ENCODE results near the gene SPAG16.

SPAG16 gene

GRCh38 chr2:214184461-214184860 lies 900.2 kb downstream of the SPAG16 start:
- H4K20me1 ChIP-seq (ENCODE audit: insufficient read depth, low read length, poor library complexity, severe bottlenecking), result no peaks in the 10 kb centered on the region
- H3F3A ChIP-seq (ENCODE audit: low read depth), result no peaks in the 10 kb centered on the region
- TF ChIP-seq EZH2phosphoT487 (IDR thresholded peaks at IDR 0.05; ENCODE audit: borderline replicate concordance) (no peak), CTCF (conservative IDR thresholded peaks at IDR 0.05; ENCODE audit: low read length) (no peak)
- H2AFZ ChIP-seq (ENCODE audit: low read length), result no peak overlapping the region
- H3K9me3 ChIP-seq (ENCODE audit: insufficient read depth, low read depth, low read length), result no peaks in the 10 kb centered on the region
- no peaks in the 10 kb centered on the region for H3K4me1 ChIP-seq (ENCODE audit: insufficient read depth, low read length, poor library complexity, severe bottlenecking)
- H3K9me2 ChIP-seq (replicated peaks; ENCODE audit: low read depth, low read length), result no peaks in the 10 kb centered on the region
- H3K4me3 ChIP-seq (ENCODE audit: low read length, poor library complexity, severe bottlenecking), result no peak overlapping the region
- no peak overlapping the region for H3K4me2 ChIP-seq (ENCODE audit: low read depth, low read length, poor library complexity, severe bottlenecking)
- H3K9ac ChIP-seq (ENCODE audit: low read depth, low read length, poor library complexity, severe bottlenecking), result no peak overlapping the region
- H3K27me3 ChIP-seq (ENCODE audit: insufficient read depth, low read length, poor library complexity, severe bottlenecking), result no peaks in the 10 kb centered on the region
- H3K79me2 ChIP-seq (ENCODE audit: insufficient read depth, low read length), result no peaks in the 10 kb centered on the region
- H3K36me3 ChIP-seq (ENCODE audit: insufficient read depth, low read length), result no peaks in the 10 kb centered on the region

- H3K79me2 ChIP-seq (ENCODE audit: insufficient read depth, low read length), result no peaks in the 10 kb centered on the region
- no peak overlapping the region for H2AFZ ChIP-seq (ENCODE audit: low read length)
- H3K9me3 ChIP-seq (ENCODE audit: insufficient read depth, low read depth, low read length), result no peaks in the 10 kb centered on the region
- H3K36me3 ChIP-seq (ENCODE audit: insufficient read depth, low read length), result no peaks in the 10 kb centered on the region
- H3K9ac ChIP-seq (ENCODE audit: low read depth, low read length, poor library complexity, severe bottlenecking), result no peak overlapping the region
- H3F3A ChIP-seq (ENCODE audit: low read depth), result no peaks in the 10 kb centered on the region
- no peaks in the 10 kb centered on the region for H4K20me1 ChIP-seq (ENCODE audit: insufficient read depth, low read length, poor library complexity, severe bottlenecking)
- H3K9me2 ChIP-seq (replicated peaks; ENCODE audit: low read depth, low read length), result no peaks in the 10 kb centered on the region
- no peaks in the 10 kb centered on the region for H3K27me3 ChIP-seq (ENCODE audit: insufficient read depth, low read length, poor library complexity, severe bottlenecking)
- no peak overlapping the region for H3K4me2 ChIP-seq (ENCODE audit: low read depth, low read length, poor library complexity, severe bottlenecking)
- no peak overlapping the region for H3K4me3 ChIP-seq (ENCODE audit: low read length, poor library complexity, severe bottlenecking)
- H3K4me1 ChIP-seq (ENCODE audit: insufficient read depth, low read length, poor library complexity, severe bottlenecking), result no peaks in the 10 kb centered on the region
- no peak for TF ChIP-seq EZH2phosphoT487 (IDR thresholded peaks at IDR 0.05; ENCODE audit: borderline replicate concordance)
- no peak for TF ChIP-seq CTCF (conservative IDR thresholded peaks at IDR 0.05; ENCODE audit: low read length)
Measured at GRCh38 chr2:214185546-214185945, 901.3 kb downstream of the SPAG16 start.

- H3K9ac ChIP-seq (ENCODE audit: low read depth, low read length, poor library complexity, severe bottlenecking), result no peak overlapping the region
- H3K27me3 ChIP-seq (ENCODE audit: insufficient read depth, low read length, poor library complexity, severe bottlenecking), result no peaks in the 10 kb centered on the region
- no peaks in the 10 kb centered on the region for H3K9me3 ChIP-seq (ENCODE audit: insufficient read depth, low read depth, low read length)
- no peaks in the 10 kb centered on the region for H3K79me2 ChIP-seq (ENCODE audit: insufficient read depth, low read length)
- no peak overlapping the region for H3K4me2 ChIP-seq (ENCODE audit: low read depth, low read length, poor library complexity, severe bottlenecking)
- no peaks in the 10 kb centered on the region for H3F3A ChIP-seq (ENCODE audit: low read depth)
- TF ChIP-seq EZH2phosphoT487 (IDR thresholded peaks at IDR 0.05; ENCODE audit: borderline replicate concordance) (no peak), CTCF (conservative IDR thresholded peaks at IDR 0.05; ENCODE audit: low read length) (no peak)
- no peak overlapping the region for H3K4me3 ChIP-seq (ENCODE audit: low read length, poor library complexity, severe bottlenecking)
- no peaks in the 10 kb centered on the region for H3K36me3 ChIP-seq (ENCODE audit: insufficient read depth, low read length)
- no peaks in the 10 kb centered on the region for H4K20me1 ChIP-seq (ENCODE audit: insufficient read depth, low read length, poor library complexity, severe bottlenecking)
- H2AFZ ChIP-seq (ENCODE audit: low read length), result no peak overlapping the region
- no peaks in the 10 kb centered on the region for H3K9me2 ChIP-seq (replicated peaks; ENCODE audit: low read depth, low read length)
- no peaks in the 10 kb centered on the region for H3K4me1 ChIP-seq (ENCODE audit: insufficient read depth, low read length, poor library complexity, severe bottlenecking)
Measured at GRCh38 chr2:214192711-214193110, 908.4 kb downstream of the SPAG16 start.
